SKM-1 treated with dmso at 0.1 percent for 144 hours (cell line): ENCODE results near the gene DOK6.
A peak's percentile ranks its signal among the peaks of the same experiment; 100 is the strongest.

ENCODE experiments used
- DNase-seq: peaks from one replicate; lab custom pipeline; 2025; ENCODE audit not compliant: unreplicated experiment; lab: John Stamatoyannopoulos, UW

The DOK6 gene

DNA sequence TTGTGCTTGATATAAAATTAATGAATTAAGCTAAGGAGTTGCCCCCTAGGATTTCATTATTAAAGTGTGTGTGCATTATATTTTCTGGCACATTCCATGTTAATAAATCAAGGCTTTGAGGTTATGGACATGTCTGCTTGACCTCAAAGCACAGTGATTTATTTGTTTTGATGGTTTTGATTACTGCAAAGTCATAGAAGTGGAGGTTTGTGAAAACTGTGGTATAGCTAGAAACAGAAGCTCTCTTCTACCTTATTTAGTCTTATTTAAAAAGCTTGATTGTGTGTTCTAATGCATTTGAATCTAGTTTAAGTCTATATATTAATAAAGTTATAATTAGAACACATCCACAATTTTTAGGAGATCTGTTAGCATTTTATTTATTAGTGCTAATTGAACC is 32.2 kb downstream of the DOK6 start:
- DNase-seq, result no peak

DNA sequence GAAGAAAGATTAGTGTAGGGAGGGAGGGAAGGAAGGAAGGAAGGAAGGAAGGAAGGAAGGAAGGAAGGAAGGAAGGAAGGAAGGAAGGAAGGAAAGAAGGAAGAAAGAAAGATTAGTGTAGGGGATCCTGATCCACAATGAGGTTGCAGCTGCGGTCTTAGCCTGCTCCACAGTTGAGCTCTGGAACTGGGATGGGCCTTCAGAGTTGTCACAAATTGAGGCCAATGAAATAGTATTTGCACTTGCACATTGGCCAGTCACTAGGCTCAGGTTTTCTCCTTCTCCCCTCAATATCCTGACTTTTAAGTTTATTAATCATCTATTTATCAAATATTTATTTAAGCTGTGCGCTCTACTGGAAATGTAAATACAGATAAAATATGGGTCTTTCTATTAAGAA is 34.3 kb downstream of the DOK6 start:
- DNase-seq, result no peak

DNA sequence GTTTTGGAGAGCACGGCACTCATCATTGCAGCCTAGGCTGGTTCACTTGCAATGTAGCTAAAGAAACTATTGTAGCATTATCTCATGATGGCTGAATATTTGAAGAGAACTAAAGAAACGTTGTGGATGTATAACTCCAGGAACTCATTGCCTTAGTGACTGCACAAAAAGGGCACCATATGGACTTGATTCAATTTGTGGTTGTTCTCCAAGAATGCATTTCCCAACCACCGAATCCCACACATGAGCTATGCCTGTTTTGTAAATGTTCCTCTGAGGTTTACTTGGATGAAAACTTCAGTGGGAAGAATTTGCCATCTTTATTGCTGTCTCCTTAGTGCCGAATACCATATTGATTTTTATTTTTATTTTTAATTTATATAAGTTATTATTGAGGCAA is 43.5 kb downstream of the DOK6 start:
- no peak for DNase-seq

DNA sequence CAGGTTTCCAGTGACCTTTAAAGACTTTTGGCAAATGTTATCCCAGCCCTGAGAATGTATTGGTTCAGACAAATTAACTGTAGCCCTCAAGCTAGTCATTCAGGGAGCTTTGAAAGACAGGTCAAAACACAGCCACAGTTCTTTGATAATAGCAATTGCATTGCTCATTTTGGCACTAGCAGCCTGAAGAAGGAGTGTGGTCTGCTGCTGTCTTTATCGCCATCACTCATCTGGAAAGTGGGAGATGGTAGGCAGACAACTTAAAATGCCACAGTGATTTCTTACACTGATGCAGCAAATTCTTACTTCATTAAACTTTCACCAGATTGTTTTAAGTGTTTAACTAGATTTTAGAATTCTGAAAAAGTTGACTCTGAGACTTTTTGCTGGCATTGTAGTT is 47.2 kb downstream of the DOK6 start:
- no peak for DNase-seq

DNA sequence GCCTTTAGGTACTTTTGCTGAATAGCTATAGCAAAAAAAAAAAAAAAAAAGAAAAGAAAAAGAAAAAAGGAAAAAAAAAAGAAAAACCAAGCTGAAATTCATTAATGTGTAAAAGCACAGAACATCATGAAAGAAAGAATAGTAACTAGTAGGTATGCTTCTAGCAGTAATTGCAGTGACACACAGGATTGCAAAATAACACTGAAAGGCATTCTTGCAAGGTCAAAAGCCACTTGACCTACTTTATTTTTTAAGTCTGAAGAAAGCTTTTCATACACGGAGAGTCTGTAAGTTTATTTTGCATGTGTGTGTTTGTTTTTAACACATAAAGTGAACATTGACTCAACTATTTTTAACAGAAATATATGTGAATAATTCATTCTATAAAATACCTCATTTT is 54.4 kb downstream of the DOK6 start:
- DNase-seq, result no peak

DNA sequence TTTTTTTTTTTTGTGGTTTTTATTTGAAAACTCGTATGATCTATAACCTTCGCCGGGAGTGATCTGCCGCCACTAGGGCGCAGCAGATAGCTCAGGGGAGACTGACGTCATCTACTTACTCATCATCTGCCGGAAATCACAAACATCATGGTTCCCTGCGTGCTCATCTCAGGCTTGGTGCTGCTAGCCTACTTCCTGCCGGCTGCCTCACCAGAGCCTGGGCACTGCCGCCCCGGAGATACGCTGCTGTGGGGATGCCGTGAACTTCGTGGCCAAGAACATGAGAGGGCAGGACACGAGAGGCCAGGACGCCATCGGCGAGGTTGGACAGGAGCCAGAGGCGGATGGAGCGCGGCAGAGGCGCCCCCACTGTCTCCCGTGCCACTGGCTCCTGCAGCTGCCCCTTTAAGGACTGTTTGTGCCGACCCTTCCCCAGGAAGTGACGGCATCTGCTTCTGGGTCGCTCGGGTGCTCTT is 68.8 kb downstream of the DOK6 start:
- DNase-seq, result no peak

DNA sequence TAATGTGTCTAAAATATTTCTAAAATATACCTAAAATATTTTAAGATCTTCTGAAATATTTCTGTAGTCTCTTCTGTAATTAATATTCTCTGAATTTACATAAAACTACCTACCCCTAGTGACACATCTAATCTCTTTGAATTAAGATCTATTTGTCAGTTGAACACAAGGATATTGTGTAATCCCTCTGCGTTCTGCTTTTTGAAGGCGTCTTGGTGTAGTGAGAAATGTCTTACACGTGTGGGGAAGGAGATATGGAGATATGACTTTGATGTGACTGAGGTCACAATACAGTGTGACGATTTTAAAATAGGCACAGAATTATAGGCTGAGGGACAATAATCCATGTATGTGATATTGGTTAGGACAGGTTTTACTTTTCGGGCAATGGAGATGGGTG is 79.8 kb downstream of the DOK6 start:
- DNase-seq, result peak; percentile 19

DNA sequence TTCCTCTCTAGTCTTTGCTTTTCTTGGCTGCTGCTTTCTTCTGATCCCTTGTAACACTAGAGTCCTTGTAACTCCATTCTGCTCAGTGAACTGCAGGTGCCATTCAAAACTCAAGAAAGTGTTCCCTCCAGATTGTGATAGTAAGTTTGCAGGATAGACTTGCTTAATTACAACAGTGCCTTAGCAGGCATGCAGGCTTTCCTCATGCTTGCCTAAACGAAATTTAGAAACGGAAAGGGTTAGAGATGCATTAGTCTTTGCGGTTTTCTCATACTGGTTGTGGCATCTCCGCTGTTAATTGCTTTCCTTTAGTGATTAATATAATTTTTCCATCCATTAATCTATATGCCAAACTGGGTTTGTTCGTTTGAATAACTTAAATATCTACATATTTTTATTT is 82.9 kb downstream of the DOK6 start:
- DNase-seq, result no peak

DNA sequence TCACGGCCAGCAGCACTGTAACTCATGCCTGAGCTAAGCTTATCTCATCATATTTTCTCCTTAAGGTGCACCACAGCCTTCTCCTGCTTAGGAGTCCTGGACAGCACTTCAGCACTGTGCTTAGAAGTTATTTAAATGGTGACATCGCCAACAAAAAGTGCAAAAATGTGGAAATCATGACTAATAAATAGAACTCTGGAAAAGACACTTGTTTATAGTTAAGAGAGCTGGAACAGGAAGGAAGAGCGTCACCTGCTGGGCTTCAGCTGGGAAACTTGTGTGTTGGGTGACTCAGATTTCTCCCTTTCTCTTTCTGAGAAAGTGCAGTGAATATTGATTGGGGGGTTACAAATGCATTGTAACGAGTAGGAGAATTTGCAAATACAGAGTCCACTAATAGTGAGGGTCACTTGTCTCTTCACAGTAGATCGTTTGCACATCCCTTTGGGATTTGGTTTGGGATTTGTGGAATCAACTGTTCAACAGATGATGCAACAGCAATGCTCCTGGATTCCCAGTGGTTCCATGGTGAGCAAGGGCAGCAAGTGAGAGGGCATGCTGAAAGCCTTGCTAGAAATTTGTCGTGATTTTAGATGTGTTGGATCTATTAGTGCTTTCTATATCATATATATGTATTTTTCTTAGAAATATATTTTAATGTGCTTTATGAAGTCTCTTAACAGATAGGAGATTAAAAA is 84.2 kb downstream of the DOK6 start:
- no peak for DNase-seq

DNA sequence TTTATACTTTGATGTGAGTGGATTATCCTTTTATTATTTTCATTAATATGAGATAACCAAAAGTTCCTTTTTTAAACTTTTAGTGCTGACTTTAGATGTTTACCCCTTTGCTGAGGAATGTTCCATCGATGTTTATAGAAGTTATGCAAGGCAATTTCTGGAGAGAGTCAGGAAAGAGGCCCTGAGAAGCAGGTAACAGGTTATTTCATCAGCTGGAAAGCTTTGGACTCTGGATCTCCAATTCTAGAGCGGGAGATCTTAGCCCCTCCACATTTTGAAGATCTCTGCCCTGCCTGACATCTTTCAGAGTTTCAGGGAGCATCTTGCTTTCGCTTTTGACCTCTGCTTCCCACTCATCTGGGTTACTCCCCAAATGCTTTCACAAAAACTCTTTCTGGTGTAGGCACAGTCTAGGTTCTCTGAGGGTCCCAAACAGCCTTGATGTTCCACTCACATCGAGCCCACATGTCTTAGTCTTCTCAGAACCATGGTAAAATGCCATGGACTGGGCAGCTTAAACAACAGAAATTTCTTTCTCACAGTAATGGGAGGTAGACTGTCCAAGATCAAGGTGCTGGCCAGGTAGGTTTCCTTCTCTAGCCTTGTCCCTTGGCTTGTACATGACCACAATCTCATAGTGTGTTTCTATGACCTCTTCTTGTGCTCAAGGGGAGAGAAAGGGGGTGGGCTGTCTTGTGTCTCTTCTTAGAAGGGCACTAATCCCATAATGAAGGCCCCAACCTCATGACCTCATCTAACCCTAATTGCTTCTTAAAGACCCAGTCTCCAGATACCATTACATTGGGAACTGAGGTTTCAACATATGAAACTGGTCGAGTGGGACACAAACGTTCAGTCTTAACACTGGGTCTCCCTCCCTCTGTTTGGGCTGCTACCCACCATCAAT is 87.1 kb downstream of the DOK6 start:
- DNase-seq, result no peak

DNA sequence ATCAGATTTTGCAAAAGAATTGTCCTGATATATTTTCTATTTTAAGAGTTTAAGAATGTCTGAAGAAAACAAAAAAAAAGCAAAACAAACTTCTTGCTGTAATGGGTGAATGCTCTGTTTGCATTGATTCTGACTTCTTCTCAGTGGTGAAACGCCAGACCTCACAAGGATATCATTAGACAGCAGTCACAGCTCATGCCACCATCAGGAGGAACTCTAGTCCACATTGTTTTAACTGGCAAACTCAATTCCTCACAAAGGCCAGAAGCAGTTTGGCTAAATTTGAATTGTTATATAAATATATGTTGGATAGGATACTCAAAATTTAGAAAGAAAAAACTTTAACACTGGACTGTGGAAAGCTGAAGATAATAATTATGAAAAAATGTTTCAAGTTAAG is 89.4 kb downstream of the DOK6 start:
- no peak for DNase-seq

DNA sequence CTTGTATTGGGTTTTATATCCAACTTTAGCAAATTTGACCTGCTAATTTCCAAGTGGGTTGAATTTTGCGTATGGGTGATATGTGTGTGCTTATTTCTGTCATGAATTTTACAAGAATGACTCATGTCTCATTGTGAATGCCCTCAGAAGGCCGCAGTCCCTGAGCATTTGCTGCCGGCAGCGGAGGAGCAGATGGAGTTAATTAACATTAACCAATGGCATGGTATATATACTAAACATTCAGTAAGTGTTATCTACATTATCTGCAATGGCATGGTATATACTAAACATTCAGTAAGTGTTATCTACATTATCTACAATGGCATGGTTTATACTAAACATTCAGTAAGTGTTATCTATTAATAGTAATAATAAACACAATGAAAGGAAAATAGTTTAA is 90.1 kb downstream of the DOK6 start:
- no peak for DNase-seq

DNA sequence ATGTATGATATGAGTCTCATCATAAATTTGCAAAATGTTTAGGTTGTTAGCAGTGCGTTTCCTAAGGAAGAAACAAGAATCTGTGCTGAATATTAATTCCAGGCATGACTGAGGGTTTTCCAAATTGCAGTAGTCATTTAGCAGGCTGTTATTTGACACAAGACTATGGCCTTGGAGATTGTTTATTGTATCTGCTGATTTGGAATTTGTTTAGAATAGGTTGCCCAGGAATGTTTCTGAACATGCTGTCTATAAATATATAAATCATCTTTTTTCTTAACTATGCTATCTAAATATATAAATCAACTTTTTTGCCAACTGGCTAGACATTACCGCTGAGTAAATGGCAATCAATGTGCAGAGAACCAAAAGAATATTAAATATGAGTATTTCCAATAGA is 90.9 kb downstream of the DOK6 start:
- DNase-seq, result no peak

DNA sequence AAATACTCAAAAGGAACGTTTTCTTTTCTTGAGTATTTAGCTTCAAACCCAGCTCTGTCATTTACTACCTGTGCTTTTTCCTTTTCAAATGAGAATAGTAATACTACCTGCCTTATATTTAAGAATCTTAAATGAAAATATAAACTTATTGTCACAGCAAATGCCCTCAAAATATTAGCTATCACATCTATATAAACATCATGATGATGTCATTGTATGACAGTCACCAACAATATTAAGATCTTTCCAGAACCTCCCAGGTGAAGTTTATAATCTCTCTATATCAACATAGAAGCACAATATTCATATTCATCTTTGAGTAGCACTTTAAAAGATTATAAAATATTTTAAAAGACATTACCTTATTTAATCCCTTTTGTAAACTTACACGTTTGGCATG is 92.2 kb downstream of the DOK6 start:
- DNase-seq, result no peak

DNA sequence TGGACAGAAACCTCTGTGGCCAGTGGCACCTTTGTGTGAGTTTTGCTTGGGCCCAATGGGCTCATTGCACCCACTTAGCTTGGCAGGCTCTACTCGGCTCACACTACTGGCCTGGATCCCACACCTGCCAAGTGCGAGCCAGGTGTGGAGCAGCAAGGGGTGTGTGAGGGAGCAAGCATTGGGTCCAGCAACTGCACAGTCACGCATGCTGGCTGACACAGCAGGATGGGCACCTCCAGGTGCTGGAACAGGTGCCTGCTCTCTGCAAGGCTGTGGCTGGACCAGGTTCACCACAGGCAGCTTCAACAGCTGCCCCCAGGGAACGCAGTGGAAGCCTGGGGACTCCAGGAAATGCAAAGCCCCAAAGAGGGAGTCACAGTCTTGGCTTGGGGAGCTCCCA is 94.2 kb downstream of the DOK6 start:
- no peak for DNase-seq

DNA sequence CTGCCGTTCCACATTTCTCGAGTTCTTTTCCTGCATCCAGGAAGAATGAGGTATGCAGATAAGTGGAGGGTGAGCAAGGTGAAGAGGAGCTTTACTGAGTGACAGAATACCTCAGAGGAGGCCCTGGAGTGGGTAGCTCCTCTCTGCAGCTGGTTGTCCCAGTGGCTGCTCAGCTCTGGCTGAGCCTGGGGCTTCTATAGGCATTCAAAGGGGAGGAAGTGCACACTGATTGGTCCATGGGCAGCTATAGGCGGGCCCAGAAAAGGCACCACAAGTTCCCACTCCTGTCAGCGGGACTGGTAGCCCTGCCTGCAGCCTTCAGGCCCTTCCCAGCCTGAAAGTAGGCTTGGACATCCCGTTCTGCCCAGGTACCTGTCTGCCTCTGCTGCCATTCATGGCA is 94.7 kb downstream of the DOK6 start:
- DNase-seq, result no peak

DNA sequence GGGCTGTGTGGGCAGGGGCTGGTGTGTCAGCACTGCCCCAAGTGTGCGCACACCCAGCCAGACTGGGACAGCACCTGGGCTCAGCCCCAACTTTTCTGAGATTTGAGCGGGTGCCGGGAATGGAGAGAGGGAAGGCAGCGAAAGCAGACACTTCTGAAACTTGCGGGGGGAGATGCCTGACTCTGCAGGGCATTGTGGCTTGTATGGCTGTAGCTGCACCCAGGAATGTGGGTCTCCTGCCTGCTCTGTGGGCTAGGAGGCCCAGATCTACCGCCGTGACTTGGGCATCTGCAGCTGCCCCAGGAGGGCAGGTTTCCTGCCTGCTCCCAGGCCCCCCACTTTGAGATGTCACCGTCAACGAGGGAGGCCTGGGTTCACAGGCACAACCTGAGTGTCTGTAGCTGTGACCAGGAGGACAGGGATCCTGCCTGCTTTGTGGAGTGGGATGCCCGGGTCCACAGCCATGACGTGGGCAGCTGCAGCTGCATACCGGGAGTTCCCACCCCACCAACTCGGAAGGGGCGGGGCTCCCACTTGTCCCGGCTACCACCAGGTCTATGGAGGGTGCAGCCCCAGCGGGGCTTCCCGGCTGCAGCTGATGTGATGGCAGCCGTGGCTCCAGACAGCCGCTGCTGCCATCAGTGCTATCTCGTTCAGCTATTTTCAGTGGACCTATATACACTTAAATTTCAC is 95.3 kb downstream of the DOK6 start:
- no peak for DNase-seq

DNA sequence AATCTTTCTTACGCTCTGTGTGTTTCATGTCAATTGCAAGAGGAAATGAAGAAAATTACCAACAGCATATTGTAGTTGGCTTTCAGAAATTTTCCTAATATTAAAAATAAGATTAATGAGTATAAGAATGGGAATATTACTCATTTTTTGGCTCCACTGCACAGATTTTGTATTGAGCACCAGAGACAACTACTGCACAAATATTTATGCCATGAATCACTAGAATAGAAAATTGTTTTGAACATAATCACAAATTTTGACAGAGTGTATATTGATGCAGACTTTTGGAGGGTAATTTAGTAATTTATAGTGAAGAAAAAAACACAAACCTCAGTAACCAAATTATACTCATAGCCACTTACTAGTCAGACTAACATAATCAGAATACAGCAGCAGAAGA is 118.3 kb downstream of the DOK6 start:
- no peak for DNase-seq

DNA sequence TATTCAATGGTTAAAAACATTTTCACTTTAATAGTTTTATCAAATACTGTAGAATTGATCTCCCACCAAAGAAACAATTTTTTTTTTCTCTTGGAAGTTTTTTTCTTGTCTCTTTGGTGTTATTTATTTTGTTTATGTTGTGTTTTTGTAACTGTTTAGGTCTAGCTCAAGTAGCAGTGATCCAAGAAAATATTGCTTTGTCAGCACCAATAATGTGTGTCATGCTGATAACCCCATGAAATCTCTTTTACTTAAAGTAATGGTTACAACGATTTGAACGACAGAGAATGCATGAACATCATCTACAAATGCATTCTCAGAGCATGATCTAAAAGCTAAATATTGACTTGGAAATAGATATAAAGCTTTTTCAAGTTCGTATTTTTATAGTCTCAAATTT is 122.9 kb downstream of the DOK6 start:
- DNase-seq, result no peak

DNA sequence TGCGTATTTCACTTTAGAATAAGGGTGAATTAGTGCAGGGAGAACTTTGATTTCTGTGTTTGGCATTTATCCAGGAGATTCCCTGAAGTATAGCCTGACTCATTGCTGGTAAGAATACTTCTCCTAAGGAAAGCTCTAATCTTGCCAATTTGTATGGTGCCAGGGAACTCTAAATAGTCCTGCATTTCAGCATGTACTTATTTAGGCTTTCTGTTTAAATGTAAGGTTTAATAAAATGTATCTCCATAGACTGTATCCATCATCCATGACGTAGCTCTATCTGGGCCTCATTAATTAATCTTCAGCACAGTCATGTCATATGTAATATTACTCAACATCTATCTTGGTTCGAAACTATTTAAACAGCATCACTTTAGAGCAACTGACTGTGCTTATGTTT is 127.7 kb downstream of the DOK6 start:
- no peak for DNase-seq

DNA sequence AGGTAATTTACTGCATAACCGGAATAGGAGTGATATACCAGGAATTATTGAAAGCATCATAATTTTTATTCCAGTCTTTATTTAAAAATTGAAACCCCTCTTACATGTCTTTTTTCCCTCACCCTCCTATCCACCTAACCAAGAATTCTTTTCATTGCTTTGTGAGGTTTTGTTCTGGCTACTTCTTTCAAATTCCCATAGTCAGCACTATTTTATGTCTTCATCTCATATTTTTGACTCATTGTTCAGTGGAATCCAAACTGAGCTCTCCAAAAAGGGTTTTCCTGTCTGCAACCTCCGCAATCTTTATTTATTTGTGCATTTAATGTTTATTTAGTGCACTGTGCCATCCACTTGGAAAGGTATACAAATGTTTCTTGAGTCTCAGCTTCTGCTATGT is 128.5 kb downstream of the DOK6 start:
- DNase-seq, result no peak

DNA sequence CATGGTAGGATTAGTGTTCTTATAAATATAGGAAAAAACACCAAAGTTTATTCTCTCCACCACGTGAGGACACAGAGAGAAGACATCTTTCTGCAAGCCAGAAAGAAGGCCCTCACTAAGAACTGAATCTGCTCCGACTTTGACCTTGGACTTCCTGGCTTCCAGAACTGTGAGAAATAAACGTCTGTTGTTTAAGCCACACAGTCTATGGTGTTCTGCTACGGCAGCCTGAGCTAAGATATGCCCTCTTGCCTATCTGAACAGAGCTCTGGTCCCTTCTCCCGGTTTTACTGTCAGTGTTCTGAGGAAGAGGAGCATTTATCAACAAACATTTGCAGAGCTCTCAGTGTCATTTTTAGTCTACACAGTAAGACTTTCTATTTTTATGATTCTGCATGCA is 131.3 kb downstream of the DOK6 start:
- DNase-seq, result no peak
